NCI-H82 (cell line): ENCODE measurements around the gene SLC35E2B.

ENCODE experiments used
- DNase-seq: peaks from one replicate; lab custom pipeline; 2025; lab: John Stamatoyannopoulos, UW

Gene SLC35E2B

DNA sequence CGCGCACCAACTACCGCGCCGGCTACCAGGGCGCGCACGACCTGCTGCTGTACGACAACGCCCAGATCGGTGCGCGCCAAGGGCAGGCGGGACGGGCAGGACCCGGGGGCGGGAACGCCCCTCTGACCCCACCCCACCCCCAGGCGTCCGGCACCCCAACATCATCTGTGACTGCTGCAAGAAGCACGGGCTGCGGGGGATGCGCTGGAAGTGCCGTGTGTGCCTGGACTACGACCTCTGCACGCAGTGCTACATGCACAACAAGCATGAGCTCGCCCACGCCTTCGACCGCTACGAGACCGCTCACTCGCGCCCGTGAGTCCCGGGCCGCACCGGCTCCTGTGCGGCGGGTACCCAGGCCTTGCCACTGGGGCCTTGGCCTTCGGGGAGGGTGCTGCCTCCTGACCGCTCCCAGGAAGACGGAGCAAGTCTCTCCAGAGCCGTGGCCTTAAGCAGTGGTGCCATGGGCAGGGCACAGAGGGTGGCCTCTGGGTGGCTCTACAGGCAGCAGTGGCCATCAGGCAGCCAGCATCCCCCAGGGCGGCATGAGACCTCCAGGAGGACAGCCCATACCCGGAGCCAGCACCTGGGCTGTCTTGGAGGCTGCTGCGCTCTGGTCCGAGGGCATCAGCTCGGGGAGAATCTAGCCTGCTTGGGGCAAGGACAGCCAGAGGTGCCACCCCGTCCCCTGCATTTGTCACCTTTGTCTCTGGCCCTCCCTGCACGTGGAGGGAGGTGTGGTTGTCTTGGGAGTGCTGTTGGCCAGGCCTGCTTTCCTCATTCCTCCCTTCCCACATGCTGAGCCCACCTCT is 68.8 kb downstream of the SLC35E2B start:
- DNase-seq, result no peak

DNA sequence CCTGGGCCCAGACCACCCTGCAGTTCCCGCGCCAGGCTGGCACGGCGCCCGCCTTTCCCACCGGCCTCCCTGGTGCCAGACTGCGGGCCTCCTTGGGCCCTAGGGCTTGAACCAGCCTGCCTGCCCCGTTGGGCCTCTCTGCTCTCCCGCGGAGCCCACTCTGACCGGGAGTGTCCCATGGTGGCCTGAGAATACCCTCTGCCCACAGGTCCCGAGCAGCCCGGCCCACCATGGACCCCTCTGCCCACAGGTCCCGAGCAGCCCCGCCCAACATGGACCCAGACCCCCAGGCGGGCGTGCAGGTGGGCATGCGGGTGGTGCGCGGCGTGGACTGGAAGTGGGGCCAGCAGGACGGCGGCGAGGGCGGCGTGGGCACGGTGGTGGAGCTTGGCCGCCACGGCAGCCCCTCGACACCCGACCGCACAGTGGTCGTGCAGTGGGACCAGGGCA is 69.4 kb downstream of the SLC35E2B start:
- DNase-seq, result no peak

DNA sequence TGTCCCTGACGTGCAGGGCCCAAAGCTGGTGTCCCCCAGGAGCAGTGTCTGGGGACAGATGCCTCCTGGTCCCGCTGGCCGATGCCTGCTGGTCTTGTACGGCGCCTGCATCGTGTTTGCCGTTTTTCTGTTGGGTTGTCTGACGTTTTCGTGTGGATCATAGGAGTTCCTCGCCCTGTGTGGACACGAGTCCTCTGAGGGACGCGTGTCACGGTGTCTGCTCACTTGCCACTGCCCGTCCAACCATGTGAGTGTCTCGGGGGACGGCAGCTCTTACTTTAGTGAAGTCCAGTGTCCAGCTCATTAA is 69.9 kb downstream of the SLC35E2B start:
- no peak for DNase-seq

DNA sequence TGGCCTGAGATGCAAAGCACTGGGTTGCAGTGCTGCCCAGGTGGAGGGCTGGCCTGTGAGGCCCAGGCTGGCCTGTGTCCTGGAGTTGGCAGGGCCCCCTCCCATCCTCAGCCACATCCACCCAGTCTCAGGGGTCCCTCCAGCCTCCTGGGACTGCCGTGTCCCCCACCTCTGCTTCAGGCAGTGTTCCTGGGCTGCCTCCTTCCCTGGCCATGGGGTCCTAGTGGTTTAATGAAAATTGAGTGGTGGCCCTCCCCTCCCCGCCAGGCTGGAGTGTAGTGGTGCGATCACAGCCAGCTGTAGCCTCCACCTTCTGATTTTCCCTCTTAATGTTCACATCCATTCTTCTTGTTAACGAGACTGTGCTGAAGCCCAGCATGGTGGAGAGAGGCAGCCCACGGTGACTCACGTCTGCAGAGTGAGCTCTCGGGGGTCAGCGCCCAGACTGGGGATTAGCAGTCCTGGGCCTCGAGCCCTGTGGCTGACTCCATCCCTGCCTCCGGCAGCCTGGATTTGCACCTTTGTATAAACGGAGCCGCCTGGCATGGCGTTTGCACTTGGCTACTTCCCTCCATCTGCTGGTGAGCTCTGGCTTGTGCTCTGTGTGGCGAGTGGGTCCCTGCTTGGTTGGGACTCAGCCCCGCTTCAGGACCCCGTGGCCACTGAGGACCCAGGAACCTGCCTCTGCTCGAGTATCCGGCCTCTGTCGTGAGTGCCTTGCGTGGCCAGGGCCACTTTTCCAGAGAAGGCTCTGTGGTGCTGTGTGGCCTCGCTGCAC is 70.4 kb downstream of the SLC35E2B start:
- no peak for DNase-seq

DNA sequence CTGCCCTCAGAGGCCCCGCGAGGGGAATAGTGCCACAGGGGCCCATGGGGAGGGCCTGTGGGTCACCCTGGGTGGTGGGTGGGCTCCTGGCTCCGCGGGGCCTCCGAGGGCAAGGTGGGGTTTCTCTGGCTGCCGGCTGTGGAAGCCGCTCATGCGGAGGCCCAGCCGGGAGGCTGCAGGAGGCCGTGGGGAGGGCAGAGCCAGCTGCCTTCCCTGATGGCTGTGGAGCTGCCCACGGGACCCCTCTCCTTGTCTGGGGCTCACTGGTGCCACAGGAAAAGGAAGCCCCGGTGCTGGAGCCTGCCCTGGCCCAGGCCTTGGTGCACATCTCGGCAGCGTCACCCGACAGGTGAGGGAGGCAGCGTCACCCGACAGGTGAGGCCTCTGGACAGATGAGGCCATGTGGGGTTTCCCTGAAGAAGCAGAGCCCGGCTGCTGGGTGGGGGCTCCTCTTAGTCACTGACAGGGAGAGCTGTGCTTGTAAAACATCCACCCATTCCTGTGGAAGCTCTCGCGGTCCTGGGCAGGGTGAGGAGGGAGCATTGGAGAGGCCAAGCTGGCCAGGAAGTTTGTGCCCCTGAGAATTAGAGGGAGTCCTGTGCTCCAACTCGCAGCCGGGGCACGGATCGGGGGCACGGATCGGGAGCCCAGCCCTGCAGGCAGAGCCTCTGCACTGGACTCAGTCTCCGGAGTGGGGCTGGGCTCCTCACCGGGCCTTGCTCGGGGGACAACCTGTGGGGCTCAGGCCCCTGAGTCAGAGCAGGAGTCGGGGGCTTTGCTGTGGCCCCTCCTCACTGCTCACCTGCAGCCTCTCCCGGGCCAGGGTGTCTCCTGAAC is 71.2 kb downstream of the SLC35E2B start:
- DNase-seq, result no peak

DNA sequence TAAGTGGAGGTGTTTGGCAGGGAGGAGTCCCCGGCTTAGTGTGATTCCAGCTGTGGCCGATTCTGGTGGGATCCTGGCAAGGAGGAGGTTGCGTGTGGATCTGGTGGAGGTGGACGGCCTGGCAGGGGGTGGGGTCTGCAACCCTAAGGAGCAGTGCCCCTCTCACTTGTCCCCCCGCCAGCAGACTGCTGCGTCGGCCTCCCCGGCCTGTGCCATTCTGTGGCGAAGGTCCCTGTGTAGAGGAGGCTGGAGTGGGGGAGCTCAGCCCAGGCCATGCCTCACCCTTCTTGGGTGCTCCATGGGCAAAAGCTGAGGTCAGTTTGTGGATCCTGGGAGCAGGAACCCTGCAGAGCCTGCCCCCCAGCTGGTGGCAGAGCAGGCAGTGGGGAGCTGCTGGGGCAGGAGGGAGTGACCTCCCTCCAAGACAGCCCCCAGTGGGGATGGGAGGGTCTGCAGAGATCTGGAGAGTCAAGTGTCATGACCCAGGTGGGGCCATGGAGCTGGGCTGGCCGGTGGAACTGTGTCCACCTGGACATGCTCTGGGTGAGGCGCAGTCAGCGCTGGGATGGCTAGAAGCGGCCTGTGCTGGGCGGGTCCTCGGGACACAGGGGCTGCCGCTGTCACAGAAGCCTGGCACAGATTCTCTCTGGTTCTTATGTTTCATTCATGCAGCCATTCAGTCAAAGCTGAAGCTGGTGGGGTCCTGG is 72.0 kb downstream of the SLC35E2B start:
- no peak for DNase-seq

- DNase-seq, result peak; percentile 53
Measured at GRCh38 chr1:1619917-1620361, 72.7 kb downstream of the SLC35E2B start.

- DNase-seq, result no peak
Measured at GRCh38 chr1:1618396-1619068, 74.1 kb downstream of the SLC35E2B start.

- DNase-seq, result no peak
Measured at GRCh38 chr1:1617925-1618324, 74.7 kb downstream of the SLC35E2B start.

- no peak for DNase-seq
Measured at GRCh38 chr1:1617516-1617915, 75.1 kb downstream of the SLC35E2B start.

- DNase-seq, result no peak
Measured at GRCh38 chr1:1616838-1617237, 75.8 kb downstream of the SLC35E2B start.

DNA sequence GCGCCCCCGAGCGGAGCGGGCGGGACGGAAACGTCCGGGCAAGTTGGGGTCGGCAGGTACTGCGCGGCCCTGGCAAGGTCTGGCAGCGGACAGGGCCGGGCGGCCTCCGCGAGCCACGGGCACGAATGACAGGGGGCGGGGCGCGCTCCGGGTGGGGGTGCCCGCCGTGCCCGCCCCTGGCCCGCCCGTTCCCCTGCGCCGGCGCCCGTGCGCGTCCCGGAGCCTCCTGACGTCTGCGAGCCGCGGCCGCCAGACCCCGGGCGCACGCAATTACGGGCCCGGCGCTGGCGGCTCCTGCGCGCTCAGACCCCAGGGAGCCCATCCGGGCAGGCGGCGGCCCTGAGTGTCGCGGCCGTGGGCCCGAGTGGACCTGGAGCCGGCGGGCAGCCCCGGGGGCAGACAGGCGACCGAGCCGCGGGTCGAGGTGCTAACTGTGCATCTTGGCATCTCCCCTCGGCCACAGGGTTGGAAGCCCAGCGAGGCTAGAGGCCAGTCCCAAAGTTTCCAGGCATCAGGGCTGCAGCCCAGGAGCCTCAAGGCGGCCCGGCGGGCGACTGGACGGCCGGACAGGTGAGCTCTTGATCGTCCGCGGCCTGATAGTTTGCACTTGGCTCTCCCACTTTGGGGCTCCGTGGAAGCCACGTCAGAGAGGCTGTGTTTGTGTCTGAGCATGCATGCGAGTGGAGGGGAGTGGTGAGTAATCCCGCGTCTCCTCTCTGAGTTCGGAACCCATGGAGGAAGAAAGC is 76.4 kb downstream of the SLC35E2B start:
- no peak for DNase-seq

DNA sequence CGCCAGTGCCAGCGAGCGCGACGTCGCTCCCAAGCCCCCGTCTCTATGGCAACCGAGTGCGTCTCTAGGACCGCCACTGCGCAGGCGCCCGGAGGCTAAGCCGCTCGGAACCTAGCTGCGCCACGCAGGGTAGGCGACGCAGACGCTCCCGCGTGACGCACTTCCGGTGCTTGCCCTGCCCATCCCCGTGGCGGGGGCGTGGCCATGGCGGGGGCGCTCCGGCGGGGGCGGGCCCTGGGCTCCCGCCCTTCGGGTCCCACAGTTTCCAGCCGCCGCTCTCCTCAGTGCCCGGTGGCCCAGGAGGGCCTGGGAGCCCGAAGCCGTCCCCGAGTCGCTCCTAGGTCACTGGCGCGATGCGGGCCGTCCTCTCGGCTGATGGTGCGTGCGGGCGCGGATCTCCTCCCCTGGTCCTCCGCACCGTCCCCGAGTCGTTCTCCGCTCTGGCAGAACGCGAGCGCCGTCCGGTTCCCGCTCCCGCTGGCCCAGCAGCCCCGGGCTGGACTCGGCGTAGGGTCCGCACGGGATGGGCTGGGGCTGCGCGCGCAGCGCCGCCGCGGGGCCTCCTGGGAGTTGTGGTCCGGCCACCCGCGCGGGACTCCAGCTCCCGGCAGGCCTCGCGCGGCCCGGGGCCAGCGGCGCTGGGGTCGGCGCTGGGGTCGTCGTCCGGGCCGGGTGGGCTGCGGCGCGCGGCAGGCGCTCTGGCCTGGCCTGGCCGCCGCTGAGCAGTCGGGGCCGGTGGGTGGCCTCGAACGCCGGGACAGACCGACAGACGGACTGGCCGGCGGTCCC is 77.1 kb downstream of the SLC35E2B start, which contains the start of gene MIB2:
MIB2 (plus strand) TSS at position 245 of the 789 bp plus-strand sequence. CDS start 7,953 bp downstream, outside the sequence.
- peak; percentile 99 for DNase-seq

GRCh38 chr1:1614954-1615255 is 77.7 kb downstream of the SLC35E2B start:
- DNase-seq, result no peak

GRCh38 chr1:1614204-1614953 is 78.2 kb downstream of the SLC35E2B start:
- peak; percentile 64 for DNase-seq

- no peak for DNase-seq
Measured at GRCh38 chr1:1613509-1614082, 79.0 kb downstream of the SLC35E2B start.

DNA sequence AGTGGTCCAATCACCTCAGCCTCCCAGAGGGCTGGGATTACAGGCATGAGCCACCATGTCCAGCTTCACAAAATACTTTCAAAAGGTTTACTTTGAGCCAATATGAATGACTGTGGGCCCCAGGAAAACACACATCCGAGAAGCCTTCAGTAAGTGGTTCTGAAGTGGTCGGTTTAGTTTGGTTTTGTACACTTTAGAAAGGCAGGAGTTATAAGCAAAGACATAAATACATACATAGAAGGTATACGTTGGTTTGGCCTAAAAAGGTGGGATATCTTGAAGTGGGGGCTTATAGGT is 80.5 kb downstream of the SLC35E2B start:
- no peak for DNase-seq

GRCh38 chr1:1610796-1611195 is 81.8 kb downstream of the SLC35E2B start:
- DNase-seq, result no peak
